Stimulated activated CD4-positive, alpha-beta T cell treated with anti-CD3 and anti-CD28 coated beads, Interleukin-4, amount 100 ng/mL, for 24 hours (primary cell): ENCODE data around the gene DPH1.

Experiments used
- DNase-seq: peaks from one replicate; pipeline ENCODE4 v3.0.0-alpha.2; 2020

Gene DPH1

DNA sequence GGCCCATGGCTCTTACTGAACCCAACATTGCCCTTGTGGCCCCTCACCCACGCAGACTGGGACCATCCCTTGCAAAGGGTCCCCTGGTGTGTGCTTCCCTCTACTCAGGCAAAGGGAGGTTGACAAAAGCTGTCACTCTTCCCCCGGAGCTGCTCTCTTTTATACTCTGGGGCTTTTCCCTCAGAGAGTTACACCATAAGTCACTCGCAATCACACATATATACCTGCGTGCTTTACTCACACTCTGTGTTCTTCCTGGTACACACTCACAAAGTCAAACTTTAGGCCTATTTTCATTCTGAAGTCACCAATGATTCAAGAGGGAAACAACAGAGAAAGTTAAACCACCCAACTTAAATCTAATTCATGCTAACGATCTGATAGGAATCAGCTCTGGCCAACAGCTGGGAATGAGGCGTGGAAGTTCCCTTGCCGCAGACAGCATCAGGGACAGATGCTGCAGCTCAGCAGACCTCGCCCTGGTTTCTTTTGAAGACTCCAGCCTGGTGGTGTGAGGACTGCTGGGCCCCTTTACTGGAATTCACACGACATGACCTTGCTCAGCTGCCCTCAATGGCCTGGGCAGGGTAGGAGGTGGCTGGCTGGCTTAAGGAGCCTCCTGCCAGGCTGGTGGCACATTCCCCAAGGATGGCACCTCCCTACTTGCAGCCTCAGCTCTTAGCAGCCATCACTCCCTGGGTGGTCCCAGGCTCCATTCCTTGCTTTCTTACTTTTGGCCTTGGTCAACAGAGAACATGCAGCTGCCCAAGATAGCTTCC is 52.2 kb downstream of the DPH1 start:
- DNase-seq, result no peak

DNA sequence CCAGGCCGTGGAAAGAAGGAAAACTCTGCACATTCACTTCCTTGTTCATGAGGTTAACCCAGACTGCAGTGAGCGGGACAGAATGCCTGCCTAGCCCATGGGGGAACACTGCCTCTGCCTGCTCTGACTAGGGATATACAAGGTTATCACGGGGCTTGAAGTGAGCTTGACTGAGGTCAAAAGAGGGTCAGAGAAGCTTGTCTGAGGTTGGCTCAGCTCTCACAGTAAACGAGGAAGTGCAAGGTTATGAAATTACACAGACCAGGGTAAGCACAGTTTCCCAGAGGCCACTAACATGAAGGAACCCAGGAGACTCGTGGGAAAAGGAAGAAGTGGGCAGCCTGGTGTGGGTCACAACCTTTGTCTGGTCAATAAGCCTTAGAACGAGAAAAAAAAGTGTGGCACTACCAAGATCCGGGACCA is 53.7 kb downstream of the DPH1 start:
- DNase-seq, result no peak

DNA sequence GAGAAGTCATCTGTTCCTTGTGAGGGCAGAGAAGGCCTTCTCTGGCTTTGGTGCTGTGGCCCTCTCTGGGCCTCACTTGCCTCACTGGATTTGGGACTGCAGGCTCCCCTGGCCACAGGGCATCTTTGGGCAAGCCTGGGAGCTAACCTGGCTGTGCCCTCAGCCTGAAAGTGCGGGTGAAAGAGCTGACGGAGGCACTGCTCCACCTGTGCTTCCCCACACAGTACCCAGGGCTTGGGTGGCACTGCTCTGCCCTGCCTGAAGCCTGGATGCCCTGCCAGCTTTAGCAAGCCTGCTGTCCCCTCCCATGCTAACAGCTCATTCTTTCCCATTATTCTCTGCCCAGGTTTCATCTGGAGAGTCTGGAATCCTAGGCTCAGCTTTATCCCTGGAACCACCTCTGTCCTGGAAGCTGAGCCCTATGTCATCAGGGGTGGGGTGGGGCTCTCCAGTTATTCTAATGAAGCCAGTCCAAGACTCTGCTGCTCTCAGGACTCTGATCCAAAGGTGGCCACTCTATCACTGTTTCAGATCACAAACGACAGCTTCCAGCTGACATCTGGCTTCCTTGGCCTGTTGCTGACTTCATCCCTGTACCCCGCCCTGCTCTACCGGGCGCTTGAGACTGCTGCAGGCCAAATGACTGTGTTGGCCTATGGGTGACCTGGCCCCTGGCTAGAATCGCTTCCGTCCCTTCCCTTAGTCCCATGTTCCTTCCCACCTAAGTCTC is 54.2 kb downstream of the DPH1 start:
- no peak for DNase-seq

DNA sequence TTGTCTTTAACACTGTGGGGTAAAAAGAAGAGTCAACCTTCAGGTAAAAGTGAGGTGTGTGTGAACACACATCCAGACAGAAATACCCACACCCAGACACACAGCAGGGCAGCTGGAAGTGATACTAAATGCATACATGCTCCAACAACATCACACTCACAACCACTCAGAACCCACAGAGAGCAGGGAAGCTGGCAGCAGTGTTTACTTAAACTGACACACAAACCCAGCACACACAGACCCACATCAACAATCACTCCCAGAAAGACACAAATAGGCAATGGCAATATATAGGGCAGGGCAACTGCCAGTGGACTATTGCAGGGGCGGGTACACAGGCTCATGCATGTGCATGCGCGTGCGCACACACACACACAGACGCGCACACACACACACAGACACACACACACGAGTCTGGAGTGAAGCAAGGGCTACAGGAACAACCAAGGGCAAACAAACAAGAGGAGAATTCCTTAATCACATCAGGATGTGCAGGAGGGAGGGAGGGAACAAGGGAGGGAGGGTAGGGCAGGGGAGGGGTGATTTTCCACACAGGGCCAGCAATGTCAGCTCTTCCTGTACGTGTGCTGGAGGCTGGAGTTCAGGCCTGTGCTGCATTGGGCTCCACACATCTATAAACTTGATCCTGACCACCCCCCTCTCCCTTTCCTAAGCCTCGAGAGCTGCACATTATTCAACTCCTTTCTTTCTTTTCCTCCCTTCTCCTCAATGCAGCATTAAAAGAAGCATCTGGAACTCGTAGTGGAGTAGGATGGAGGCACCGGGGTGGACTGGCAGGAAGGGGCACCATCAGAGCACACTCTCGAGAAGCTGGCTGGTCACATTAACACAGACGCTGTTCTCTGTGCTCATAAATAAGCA is 55.1 kb downstream of the DPH1 start:
- no peak for DNase-seq

DNA sequence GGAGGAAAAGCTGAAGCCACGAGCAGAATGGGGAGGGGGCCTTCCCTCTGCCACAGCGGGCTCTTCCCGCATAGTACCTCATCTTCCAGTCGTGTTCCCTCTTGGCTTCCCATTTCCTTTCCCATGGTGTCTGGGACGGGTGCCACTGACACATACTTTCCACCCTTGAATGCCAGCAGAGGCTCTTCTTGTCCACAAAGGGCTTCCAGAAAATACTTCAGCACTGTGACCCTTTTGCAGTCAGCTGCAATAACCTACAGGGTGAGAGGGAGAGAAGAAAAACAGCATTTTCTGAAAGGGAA is 55.6 kb downstream of the DPH1 start:
- no peak for DNase-seq

DNA sequence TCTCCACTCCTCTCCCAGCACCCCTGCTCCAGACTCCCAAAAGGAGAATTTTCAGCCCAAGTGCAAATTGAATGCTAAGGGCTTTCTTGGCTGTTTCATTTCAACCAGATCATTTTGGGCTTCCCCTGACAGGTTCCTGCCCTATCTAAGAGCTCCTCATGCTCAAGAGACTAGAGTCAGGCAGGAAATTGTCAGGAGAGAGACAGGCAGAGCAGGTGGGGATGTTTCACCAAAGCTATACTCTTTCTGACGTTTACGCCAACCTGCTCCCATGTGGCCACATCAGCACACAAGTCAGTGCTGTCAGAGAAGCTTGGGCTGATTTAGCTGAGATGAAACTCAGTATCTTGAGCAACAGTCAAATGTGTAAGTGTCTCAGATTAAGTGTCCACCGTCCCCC is 56.4 kb downstream of the DPH1 start:
- no peak for DNase-seq

DNA sequence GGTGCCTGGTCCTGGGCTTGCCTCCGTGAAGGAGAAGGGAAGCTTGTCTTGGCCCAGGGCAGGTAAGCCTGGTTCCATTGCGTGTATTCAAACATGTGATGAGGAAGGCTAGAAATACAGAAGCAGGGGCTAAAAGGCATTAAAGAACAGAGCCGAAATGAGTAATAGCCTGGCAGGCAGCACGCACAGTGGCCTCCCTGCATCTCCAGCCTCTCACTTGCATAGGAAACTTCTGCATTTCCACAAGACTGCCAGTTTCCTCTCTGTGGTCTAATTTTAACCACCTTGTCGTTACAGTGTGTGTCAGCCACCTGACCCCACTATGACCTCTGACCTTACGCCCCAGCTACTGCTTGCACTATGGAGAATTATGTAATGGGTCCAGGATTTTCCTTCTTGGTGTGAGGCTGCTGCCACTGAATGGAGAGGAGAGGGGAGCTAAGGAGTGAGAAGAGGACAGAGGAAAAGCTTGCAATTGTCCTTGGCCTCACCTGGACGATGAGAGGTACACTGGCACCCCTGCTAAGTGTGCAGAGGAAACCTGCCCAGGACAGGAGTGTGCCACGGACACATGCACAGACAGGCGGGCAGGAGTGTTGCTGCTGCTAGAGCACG is 57.8 kb downstream of the DPH1 start:
- peak; percentile 64 for DNase-seq

DNA sequence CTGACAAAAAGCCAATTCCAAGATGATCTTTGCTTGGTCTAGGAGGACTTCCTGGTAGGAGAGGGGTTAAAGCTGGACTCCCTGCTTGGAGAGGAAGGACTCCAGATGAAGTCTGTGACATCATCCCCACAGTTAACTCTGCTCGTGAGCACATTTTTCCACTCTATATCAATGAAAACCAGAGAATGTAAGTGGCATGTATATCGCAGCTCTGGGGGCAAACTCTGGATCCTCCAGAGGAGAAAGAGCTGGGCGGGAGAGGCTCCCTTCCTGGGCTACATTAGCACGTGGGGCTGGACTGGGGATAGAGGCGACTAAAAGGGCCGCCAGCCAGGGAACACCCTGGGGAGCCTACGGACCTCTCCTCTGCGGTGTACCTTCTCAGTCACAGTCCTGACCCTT is 59.1 kb downstream of the DPH1 start:
- DNase-seq, result no peak

DNA sequence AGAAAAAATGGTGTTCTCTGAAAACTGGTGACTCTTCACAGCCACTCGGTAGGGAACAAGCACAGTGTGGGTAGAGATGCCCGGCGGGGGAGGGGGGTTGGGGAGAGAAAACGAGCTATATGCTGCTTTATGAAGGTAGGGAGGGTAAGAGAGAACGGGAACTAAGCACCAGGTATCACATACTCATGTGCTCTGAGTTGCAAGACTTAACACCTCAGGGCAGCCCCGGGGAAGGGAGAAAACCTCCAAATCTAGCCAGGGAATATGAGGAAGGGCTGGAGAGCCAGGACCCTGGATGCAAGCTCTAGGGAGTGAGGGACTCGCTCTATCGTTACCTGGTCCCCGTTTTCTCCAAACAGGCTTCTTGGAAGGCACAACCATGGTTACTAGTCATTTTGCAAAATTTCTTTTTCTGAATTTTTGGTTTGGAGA is 60.3 kb downstream of the DPH1 start:
- peak; percentile 39 for DNase-seq

DNA sequence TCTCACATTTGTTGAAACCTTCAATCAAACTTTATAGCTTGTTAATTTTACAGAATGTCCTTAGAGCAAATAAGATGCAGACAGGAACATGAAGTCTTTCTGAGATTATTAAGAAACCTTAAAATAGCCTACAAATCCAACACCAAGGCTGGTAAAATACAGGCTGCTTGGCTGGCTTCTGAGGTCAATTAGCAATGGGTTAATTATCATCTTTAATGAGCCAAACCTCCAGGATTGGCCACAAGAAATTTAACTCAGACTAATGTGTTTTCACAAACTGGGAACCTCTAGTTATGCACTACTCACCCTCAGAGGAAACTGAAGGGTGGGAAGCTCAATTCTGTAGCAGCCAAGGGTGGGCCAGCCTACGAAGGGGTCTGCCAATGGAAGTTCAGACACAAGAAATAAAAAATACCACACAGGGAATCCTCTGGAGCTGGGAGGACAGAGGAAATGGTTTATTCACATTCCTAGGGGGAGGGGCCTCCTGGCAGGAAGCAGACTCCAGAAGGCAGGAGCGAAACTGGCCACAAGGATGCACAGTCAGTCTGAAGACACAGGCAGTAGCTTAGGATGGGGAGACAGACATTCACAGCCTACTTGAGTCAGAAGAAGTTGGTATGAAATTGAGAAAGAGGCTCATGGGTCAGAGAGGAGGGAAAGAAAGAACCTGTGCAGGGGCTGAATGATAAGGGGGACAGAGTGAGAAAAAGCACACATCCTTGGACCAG is 61.0 kb downstream of the DPH1 start:
- no peak for DNase-seq

DNA sequence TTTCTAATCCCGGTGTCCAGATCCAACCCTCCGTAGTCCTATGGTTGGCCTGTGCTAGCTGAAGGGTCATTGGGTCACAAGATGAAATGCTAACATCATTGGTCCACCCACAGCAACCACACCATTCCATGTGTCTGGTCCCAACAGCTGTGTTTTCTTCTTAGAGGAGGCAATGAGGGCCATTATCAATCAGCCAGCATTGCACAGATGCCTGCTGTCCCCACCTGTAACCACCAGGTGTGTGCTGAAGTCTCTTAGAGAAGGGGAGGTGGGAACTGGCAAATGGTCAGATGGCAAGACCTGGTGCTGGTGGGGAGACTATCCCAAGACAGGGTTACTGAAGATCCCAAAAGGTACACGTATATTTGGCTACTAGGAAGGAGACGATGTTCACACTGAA is 62.3 kb downstream of the DPH1 start:
- no peak for DNase-seq

DNA sequence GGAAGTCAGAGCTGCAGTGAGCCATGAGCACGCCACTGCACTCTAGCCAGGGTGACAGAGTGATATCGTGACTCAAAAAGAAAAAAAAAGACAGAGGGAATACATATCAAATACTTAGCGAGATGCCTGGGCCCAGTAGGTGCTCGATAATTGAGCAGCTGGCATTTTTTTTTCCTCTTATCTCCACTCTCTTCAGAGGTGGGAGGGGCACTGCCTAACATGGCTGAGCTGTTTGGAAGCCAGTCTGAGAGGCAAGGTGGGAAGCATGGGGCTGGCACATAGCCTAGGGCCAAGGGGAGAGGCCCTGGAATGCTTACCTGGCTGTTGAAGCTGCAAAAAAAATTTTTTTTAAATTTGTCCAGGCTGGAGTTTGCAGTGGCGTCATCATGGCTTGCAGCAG is 63.4 kb downstream of the DPH1 start:
- no peak for DNase-seq
